Esophagus (tissue), 2 donors: ENCODE data around the gene GALK2. TPM values are rescaled to one million over a fixed set of nuclear protein-coding genes. Genes with fewer than 3 reads are reported as not detected.

Experiments used
- H3K27ac ChIP-seq, 2 donors: one replicate each; pipeline ENCODE4 v1.5.1; 2013; ENCODE audit warnings: low read depth in 2 of 2, mild to moderate bottlenecking in 2 of 2, inconsistent platforms in 1 of 2, low read length in 1 of 2, moderate library complexity in 1 of 2
- H3K27me3 ChIP-seq, 2 donors: one replicate each; pipeline ENCODE4 v1.6.1; 2013; ENCODE audit warnings: low read length in 2 of 2, control low read depth in 1 of 2, mild to moderate bottlenecking in 1 of 2; ENCODE audit not compliant: insufficient read depth in 2 of 2, control insufficient read depth in 1 of 2
- H3K36me3 ChIP-seq, 2 donors: one replicate each; pipeline ENCODE4 v1.6.1; 2013; ENCODE audit warnings: low read length in 1 of 2; ENCODE audit not compliant: control insufficient read depth in 2 of 2, insufficient read depth in 2 of 2
- H3K4me1 ChIP-seq, 2 donors: one replicate each; pipeline ENCODE4 v1.6.1; 2013; ENCODE audit warnings: low read length in 1 of 2; ENCODE audit not compliant: control insufficient read depth in 2 of 2, insufficient read depth in 2 of 2
- H3K4me3 ChIP-seq, 2 donors: one replicate each; pipeline ENCODE4 v1.5.1; 2013; ENCODE audit warnings: low read length in 2 of 2, mild to moderate bottlenecking in 2 of 2, low read depth in 1 of 2, moderate library complexity in 1 of 2
- H3K9me3 ChIP-seq, 2 donors: one replicate each; pipeline ENCODE4 v1.6.1; 2013; ENCODE audit warnings: mild to moderate bottlenecking in 2 of 2, low read depth in 1 of 2, low read length in 1 of 2, moderate library complexity in 1 of 2; ENCODE audit not compliant: control insufficient read depth in 2 of 2, insufficient read depth in 1 of 2
- WGBS, 2 donors: extraction: QIAGEN DNeasy Blood & Tissue Kit; methylation state at CpG; one replicate each; pipeline ENCODE4 v1.1.7; 2013; 5-methylcytosine and 5-hydroxymethylcytosine counted together
- polyA plus RNA-seq, 2 donors: library from polyadenylated mRNA; stranded (reverse); fragments of 200-250 nt; gene quantifications; one replicate each; pipeline ENCODE4 v1.2.3, GENCODE V29; 2013
- donor health status: healthy with polysubstance abuse.
- donor health status: Bipolar disorder and iron deficiency.

The GALK2 gene
- polyA plus RNA-seq, 2 donors, result 5.6 to 12.9 TPM

DNA sequence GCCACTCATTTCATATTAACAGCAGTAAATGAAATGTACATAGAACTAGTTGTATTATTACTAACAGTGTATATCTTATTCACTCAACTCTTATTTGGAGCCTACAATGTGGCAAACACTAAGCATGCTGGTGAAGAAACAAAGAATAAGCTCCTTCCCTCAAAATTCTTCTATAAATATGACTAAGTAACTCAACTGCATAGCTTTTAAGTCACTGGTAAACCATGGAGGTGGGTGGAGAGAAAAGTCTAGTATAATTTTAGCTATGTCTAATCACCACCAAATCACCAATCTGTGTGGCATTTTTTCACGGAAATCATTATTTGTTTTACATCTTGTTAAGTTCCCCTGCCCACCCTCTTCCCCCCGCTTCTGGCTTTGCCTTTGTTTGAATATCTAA, 32.2 kb upstream of the GALK2 start:
- Histone ChIP-seq H3K36me3 (peaks cover 0 to 1% of the 10 kb centered on the region in 2 donors), H3K27me3 (no peaks in the 10 kb centered on the region)
- 74 to 79% methylated on average over 2 of the region's 2 CpGs for WGBS, 2 donors

DNA sequence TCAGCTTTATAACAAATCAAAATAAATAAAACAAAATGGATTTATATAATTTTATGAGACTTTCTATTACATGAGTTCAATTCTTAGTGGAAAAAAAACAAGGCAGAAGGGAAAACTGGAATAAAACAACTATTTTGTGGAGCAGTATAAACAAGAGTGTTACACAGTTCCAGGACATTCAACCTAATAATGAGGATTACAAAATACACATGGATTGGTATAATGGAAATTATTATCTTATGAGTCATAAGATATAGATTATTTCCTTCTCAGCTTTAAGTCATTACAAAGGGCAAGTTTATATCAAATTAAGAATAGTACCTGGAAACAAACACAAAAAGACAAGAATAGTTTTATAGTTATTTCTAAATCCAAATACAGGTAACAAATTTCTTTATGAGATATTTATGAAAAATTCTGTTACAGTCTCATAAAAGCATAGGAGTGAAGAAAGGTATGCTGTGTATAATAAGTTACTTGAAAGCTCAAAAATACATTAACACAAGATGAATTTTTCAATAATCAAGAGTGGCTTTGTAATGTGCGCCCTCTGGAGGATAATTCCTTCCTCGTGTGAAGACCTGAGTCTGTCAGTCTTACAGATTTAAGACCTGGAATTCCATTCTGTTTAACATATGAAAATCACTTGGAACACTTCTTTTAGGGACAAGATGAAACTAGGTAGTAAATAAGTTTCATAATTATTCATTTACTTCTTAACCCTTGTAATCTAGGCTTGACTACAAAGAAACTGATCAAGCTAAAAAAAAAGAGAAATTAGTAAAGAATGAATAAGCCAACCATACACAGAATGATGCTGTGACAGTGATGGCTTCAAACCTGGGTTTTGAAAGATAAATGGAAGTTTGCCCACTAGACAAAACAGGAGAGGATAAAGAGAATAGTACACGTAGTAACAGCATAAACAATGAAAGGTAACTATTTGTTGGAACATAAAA, 24.1 kb upstream of the GALK2 start:
- 23 to 25% methylated on average over 3 of the region's 3 CpGs for WGBS, 2 donors
- Histone ChIP-seq H3K4me1 (no peaks in the 10 kb centered on the region), H3K4me3 (no peak overlapping the region), H3K9me3 (no peaks in the 10 kb centered on the region), H3K27me3 (no peaks in the 10 kb centered on the region), H3K36me3 (peaks cover 0 to 4% of the 10 kb centered on the region in 2 donors), H3K27ac (no peak overlapping the region)

More for the DNA sequence above, 32.2 kb upstream of the GALK2 start:
- Histone ChIP-seq H3K9me3 (no peaks in the 10 kb centered on the region), H3K27ac (no peak overlapping the region), H3K4me3 (no peak overlapping the region), H3K4me1 (no peaks in the 10 kb centered on the region)

DNA sequence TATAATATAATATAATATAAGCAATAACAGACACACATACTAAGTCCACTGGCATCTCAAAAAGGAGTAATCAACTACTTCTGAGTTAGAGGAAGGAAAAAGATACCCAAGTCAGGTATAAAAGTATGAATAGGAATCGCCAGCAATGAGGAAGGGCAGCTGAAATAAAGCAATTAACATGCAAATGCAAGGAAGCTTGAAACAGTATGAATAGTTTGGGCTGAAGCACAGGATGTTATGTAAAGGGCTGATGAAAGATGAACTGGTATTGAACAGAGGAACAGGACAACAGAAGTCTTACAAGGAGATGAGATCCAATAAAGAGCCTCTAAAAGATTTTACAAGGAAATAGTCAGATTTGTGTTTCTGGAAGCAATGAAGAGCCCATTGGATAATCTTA, 21.7 kb upstream of the GALK2 start:
- Histone ChIP-seq H3K36me3 (no peaks in the 10 kb centered on the region), H3K27ac (no peak overlapping the region), H3K27me3 (no peaks in the 10 kb centered on the region), H3K4me3 (no peak overlapping the region), H3K9me3 (no peaks in the 10 kb centered on the region), H3K4me1 (no peaks in the 10 kb centered on the region)
- 63 to 79% methylated on average over 1 of the region's 1 CpG for WGBS, 2 donors

DNA sequence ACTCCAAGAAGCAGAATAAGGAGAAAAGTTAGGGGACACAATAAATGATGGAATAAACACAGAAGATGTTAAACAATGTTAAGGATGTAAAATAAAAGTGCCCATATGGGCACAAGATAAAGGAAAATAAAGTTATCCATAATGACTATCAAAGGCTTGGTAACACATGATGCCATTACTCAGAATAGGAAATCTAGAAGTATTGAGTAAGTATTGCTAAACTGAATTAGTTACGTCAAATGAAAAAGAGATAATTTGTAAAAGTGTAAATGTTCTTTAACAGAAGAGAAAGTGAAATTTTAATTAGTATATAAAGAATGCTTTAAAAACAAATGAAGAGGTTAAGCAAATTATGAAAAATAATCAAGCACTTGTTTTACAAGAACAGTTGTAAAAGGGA, 21.3 kb upstream of the GALK2 start:
- H3K4me3 ChIP-seq, result no peak overlapping the region
- H3K4me1 ChIP-seq, result no peaks in the 10 kb centered on the region
- no peak overlapping the region for H3K27ac ChIP-seq
- H3K27me3 ChIP-seq, result no peaks in the 10 kb centered on the region
- 84 to 85% methylated on average over 1 of the region's 1 CpG for WGBS, 2 donors
- H3K36me3 ChIP-seq, result no peaks in the 10 kb centered on the region
- H3K9me3 ChIP-seq, result no peaks in the 10 kb centered on the region

DNA sequence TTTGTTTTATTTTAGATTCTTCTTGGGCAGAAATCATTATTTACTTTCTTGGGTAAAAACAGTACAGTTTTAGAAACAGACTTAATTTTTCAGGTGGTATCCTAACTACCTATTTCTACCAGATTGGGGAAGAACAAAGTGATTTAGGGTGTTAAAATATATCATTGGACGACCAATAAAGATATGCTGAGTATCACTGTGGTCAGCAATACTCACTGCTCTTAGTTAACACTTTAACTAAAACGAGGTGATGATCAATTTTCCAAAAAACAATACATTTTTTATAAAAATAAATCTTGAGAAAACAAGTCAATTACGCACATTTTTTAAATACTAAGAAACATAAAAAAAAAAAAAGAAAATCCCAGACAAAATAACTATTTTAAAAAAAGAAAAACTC, 18.2 kb upstream of the GALK2 start:
- H3K27me3 ChIP-seq, result no peaks in the 10 kb centered on the region
- no peaks in the 10 kb centered on the region for H3K36me3 ChIP-seq
- no peak overlapping the region for H3K27ac ChIP-seq
- WGBS, 2 donors, result 77 to 83% methylated on average over 3 of the region's 3 CpGs
- H3K4me3 ChIP-seq, result no peak overlapping the region
- no peaks in the 10 kb centered on the region for H3K9me3 ChIP-seq
- H3K4me1 ChIP-seq, result no peaks in the 10 kb centered on the region

DNA sequence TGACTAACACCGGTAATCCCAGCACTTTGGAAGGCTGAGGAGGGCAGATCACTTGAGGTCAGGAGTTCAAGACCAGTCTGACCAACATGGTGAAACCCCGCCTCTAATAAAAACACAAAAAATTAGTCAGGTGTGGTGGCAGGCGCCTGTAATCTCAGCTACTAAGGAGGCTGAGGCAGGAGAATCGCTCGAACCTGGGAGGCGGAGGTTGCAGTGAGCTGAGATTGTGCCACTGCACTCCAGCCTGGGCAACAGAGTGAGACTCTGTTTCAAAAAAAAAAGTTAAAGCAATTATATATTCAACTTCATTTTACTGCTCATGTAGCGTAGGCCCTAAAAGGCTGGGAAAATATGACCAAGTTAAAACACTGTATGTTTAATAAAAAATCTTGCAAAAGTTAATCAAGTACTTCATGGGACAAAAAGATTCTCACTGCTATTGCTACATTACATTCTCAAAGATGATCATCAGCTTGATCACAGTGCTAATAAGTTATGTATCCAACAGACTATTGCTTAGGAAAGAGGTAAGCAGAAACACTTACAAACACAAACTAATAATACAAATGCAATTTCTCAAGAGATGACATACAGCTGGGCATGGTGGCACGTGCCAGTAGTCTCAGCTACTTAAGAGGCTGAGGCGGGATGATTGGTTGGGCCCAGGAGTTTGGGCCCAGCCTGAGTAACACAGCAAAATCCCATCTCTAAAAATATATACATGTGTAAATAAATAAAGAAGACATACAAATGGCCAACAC, 17.3 kb upstream of the GALK2 start:
- H3K36me3 ChIP-seq, result no peaks in the 10 kb centered on the region
- WGBS, 2 donors, result 89% methylated on average over 9 of the region's 9 CpGs
- no peaks in the 10 kb centered on the region for H3K4me1 ChIP-seq
- no peaks in the 10 kb centered on the region for H3K27me3 ChIP-seq
- H3K4me3 ChIP-seq, result no peak overlapping the region
- no peaks in the 10 kb centered on the region for H3K9me3 ChIP-seq
- no peak overlapping the region for H3K27ac ChIP-seq

DNA sequence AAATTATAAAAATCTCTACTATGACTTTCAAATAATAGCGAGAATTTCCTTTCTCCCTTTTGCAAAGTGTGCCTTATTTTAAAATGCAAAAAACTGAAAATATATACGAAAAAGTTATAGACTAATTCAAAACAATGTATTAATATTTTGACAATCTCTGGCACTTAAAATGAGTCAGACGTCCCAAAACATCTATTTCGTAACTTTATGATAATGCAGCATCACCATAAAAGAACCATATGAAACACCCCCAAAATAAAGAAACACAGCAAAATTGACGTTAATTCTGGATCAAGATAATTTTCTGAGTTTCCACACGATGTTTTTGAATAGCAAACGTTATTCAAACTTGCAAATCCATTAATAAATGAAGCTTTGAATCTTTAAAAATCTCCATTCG, 15.7 kb upstream of the GALK2 start:
- no peaks in the 10 kb centered on the region for H3K4me1 ChIP-seq
- H3K27ac ChIP-seq, result no peak overlapping the region
- WGBS, 2 donors, result 14 to 16% methylated on average over 8 of the region's 8 CpGs

DNA sequence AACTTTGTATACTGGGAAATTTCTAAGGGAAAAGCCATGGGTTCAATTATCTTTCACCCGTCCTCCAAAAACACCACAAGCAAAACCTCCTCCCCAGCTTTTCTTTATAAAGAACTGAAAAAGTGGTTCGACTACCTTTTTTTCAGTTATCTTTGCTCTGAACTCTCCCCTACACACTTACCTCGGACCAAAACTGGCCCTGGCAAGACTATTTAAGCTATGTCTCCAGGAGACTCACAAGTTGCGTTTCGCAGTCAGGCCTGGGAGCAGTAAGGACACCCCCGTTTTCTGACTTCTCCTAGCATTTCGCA, 15.3 kb upstream of the GALK2 start:
- Histone ChIP-seq H3K27ac (peak overlapping the region; percentile 87 to 89), H3K27me3 (no peaks in the 10 kb centered on the region), H3K9me3 (no peaks in the 10 kb centered on the region), H3K36me3 (no peaks in the 10 kb centered on the region), H3K4me1 (no peaks in the 10 kb centered on the region), H3K4me3 (peak overlapping the region; percentile 90 to 99)
- WGBS, 2 donors, result 0 to 1% methylated on average over 7 of the region's 7 CpGs

More for the DNA sequence above, 15.7 kb upstream of the GALK2 start:
- no peaks in the 10 kb centered on the region for H3K27me3 ChIP-seq
- H3K4me3 ChIP-seq, result peak overlapping the region in 1 of 2 donors; percentile 90
- H3K36me3 ChIP-seq, result no peaks in the 10 kb centered on the region
- H3K9me3 ChIP-seq, result no peaks in the 10 kb centered on the region

DNA sequence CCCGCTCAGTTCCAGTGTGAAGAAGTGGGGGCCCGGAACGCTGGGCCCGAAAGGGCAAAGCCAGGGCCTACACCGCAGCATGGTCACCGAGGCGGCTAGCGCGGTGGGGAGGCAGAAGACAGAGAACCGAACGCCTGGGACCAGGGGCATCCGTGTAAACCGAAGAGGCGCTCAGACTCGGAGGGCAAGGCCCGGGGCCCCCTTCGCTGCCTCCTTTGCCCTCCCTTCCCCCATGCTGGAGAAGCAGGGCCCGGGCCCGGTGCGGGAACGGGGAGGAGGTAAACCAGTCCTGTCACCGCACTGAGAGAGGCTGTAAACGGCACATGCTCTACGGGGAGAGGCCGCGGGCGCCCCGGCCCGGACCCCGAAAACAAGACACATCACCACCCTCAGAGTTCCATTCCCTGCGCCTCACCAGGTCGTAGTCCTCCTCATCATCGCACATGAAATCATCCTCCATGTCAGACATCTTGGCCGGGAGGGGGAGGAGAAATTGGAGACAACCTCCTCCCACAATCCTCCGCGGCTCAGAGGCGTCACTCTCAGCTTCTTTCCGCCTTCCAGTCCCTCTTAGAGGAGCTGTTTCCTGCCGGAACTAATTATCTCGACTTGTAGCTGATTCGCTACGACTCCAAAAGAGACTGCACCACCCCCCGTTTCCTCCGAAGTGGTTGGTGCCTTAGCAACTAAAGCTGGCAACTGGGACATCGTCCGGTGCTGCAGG, 14.8 kb upstream of the GALK2 start, which contains the start of gene COPS2:
COPS2 (minus strand) TSS at position 490 of the 724 bp plus-strand sequence; CDS start at position 469, 21 bp downstream.
- H3K27me3 ChIP-seq, result no peaks in the 10 kb centered on the region
- peak within 1 kb of the TSS; percentile 89 to 90 for H3K27ac ChIP-seq
- no peaks in the 10 kb centered on the region for H3K36me3 ChIP-seq
- no peaks in the 10 kb centered on the region for H3K9me3 ChIP-seq
- peak within 1 kb of the TSS; percentile 90 to 99 for H3K4me3 ChIP-seq
- H3K4me1 ChIP-seq, result no peaks in the 10 kb centered on the region
- WGBS, 2 donors, result 0% methylated on average over 45 to 46 of the region's 46 CpGs
